Fibroblast of the conjunctiva (primary cell): ENCODE measurements around the gene LDB2.

Experiments
- DNase-seq: peaks from one replicate; pipeline ENCODE4 v3.0.0-alpha.2; 2010; ENCODE audit warnings: low read depth

LDB2 gene

GRCh38 chr4:16884673-16885460 is 13.6 kb downstream of the LDB2 start:
- DNase-seq, result no peak

GRCh38 chr4:16883806-16884205 is 14.6 kb downstream of the LDB2 start:
- no peak for DNase-seq

GRCh38 chr4:16881151-16881884 is 17.1 kb downstream of the LDB2 start:
- DNase-seq, result no peak

GRCh38 chr4:16875487-16875886 is 23.0 kb downstream of the LDB2 start:
- DNase-seq, result peak; percentile 67

GRCh38 chr4:16869594-16870245 is 28.7 kb downstream of the LDB2 start:
- DNase-seq, result no peak

- no peak for DNase-seq
Observed at GRCh38 chr4:16868674-16869073, 29.8 kb downstream of the LDB2 start.

- DNase-seq, result no peak
Observed at GRCh38 chr4:16867827-16868226, 30.6 kb downstream of the LDB2 start.

GRCh38 chr4:16866974-16867373 is 31.5 kb downstream of the LDB2 start:
- no peak for DNase-seq

GRCh38 chr4:16865897-16866283 is 32.6 kb downstream of the LDB2 start:
- no peak for DNase-seq

GRCh38 chr4:16865209-16865896 is 33.1 kb downstream of the LDB2 start:
- DNase-seq, result no peak

- DNase-seq, result no peak
Observed at GRCh38 chr4:16864199-16864598, 34.2 kb downstream of the LDB2 start.

GRCh38 chr4:16862697-16863096 is 35.7 kb downstream of the LDB2 start:
- DNase-seq, result no peak

GRCh38 chr4:16860516-16860915 is 37.9 kb downstream of the LDB2 start:
- peak; percentile 78 for DNase-seq

- DNase-seq, result no peak
Observed at GRCh38 chr4:16859031-16859430, 39.4 kb downstream of the LDB2 start.

- no peak for DNase-seq
Observed at GRCh38 chr4:16858275-16858752, 40.1 kb downstream of the LDB2 start.

GRCh38 chr4:16857425-16857824 is 41.0 kb downstream of the LDB2 start:
- DNase-seq, result no peak

GRCh38 chr4:16853640-16854039 is 44.8 kb downstream of the LDB2 start:
- no peak for DNase-seq

GRCh38 chr4:16852644-16853043 is 45.8 kb downstream of the LDB2 start:
- no peak for DNase-seq

- no peak for DNase-seq
Observed at GRCh38 chr4:16852228-16852627, 46.2 kb downstream of the LDB2 start.

- DNase-seq, result no peak
Observed at GRCh38 chr4:16846540-16847117, 51.8 kb downstream of the LDB2 start.

- peak; percentile 34 for DNase-seq
Observed at GRCh38 chr4:16844816-16845586, 53.4 kb downstream of the LDB2 start.
